ENCODE measurements around the gene RASAL3.

Gene RASAL3

GRCh38 chr19:15448778-15449619 lies 15.3 kb downstream of the RASAL3 start:
- no peak for DNase-seq

GRCh38 chr19:15448044-15448777 lies 16.1 kb downstream of the RASAL3 start:
- DNase-seq: no peak

- no peak for DNase-seq
Measured at GRCh38 chr19:15447057-15447456, 17.3 kb downstream of the RASAL3 start.

GRCh38 chr19:15445807-15446376 lies 18.5 kb downstream of the RASAL3 start:
- no peak for DNase-seq

- no peak for DNase-seq
Measured at GRCh38 chr19:15445227-15445605, 19.1 kb downstream of the RASAL3 start.

- DNase-seq: no peak
Measured at GRCh38 chr19:15444505-15445226, 19.7 kb downstream of the RASAL3 start.

- no peak for DNase-seq
Measured at GRCh38 chr19:15443838-15444237, 20.5 kb downstream of the RASAL3 start.

GRCh38 chr19:15443325-15443724 lies 21.0 kb downstream of the RASAL3 start:
- DNase-seq: no peak

- no peak for DNase-seq
Measured at GRCh38 chr19:15442142-15442920, 22.0 kb downstream of the RASAL3 start.

- DNase-seq: no peak
Measured at GRCh38 chr19:15441317-15441716, 23.0 kb downstream of the RASAL3 start.

- DNase-seq: no peak
Measured at GRCh38 chr19:15439821-15440641, 24.3 kb downstream of the RASAL3 start.

- DNase-seq: no peak
Measured at GRCh38 chr19:15439078-15439799, 25.1 kb downstream of the RASAL3 start.

GRCh38 chr19:15438577-15438976 lies 25.8 kb downstream of the RASAL3 start:
- DNase-seq: no peak

- DNase-seq: no peak
Measured at GRCh38 chr19:15438124-15438496, 26.2 kb downstream of the RASAL3 start.

GRCh38 chr19:15437355-15438123 lies 26.8 kb downstream of the RASAL3 start:
- no peak for DNase-seq

- no peak for DNase-seq
Measured at GRCh38 chr19:15436826-15437110, 27.6 kb downstream of the RASAL3 start.

GRCh38 chr19:15436012-15436825 lies 28.1 kb downstream of the RASAL3 start:
- no peak for DNase-seq

GRCh38 chr19:15433519-15434069 lies 30.8 kb downstream of the RASAL3 start:
- no peak for DNase-seq

All from cerebellar nuclear complex (tissue), 1 donor.